CD4-positive, alpha-beta T cell (primary cell): Measurements from ENCODE around the gene CDC37. TPM values are rescaled to one million over a fixed set of nuclear protein-coding genes. Genes with fewer than 3 reads are reported as not detected.

Experiments used
- ATAC-seq: fragments of 200-7000 bp; cut with Tn5 transposase; one replicate; pipeline ENCODE4 v1.10.0; 2022; ENCODE audit warnings: mild to moderate bottlenecking; ENCODE audit not compliant: poor library complexity
- CTCF ChIA-PET: fragments of 350-600 bp; sonication (Branson Sonifier 250); formaldehyde crosslinking; loops from one replicate; lab custom pipeline; 2021; ENCODE audit warnings: antibody characterized with exemption, inconsistent platforms; lab: Charles Lee
- POLR2A ChIA-PET: fragments of 350-600 bp; sonication (Branson Sonifier 250); formaldehyde crosslinking; loops from one replicate; lab custom pipeline; 2021; ENCODE audit warnings: antibody characterized with exemption, inconsistent platforms; lab: Charles Lee
- DNase-seq, 14 experiments: peaks; one replicate each; pipeline ENCODE4 v3.0.0-alpha.2; 2013 to 2020; ENCODE audit warnings: mixed read lengths in 2 of 14
- H3K27ac ChIP-seq, 2 donors: one replicate each; pipeline versions ENCODE4 v1.5.1 to v1.7.0; 2013; ENCODE audit warnings: low read length in 2 of 2, low read depth in 1 of 2, mild to moderate bottlenecking in 1 of 2
- H3K27me3 ChIP-seq, 2 experiments: 1 replicate in 1 of 2; 2 replicates in 1 of 2; pipeline versions ENCODE4 v1.6.1 to v1.7.0; 2013; ENCODE audit warnings: low read length in 2 of 2, control low read depth in 1 of 2, mild to moderate bottlenecking in 1 of 2, moderate library complexity in 1 of 2; ENCODE audit not compliant: insufficient read depth in 2 of 2, control insufficient read depth in 1 of 2
- H3K36me3 ChIP-seq: one replicate; pipeline ENCODE4 v1.6.1; 2013; ENCODE audit warnings: low read length, control low read depth; ENCODE audit not compliant: insufficient read depth
- H3K4me1 ChIP-seq: one replicate; pipeline ENCODE4 v1.6.1; 2013; ENCODE audit warnings: low read length, control low read depth; ENCODE audit not compliant: insufficient read depth
- H3K4me3 ChIP-seq: one replicate; pipeline ENCODE4 v1.5.1; 2013; ENCODE audit warnings: mild to moderate bottlenecking, low read length, moderate library complexity
- H3K9me3 ChIP-seq, 2 experiments: 1 replicate in 1 of 2; 2 replicates in 1 of 2; pipeline versions ENCODE4 v1.6.1 to v1.7.0; 2013; ENCODE audit warnings: low read length in 2 of 2, mild to moderate bottlenecking in 2 of 2, control low read depth in 1 of 2, moderate library complexity in 1 of 2; ENCODE audit not compliant: control insufficient read depth in 1 of 2, insufficient read depth in 1 of 2
- H3K27ac Mint-ChIP-seq: one replicate; pipeline ENCODE4 v1.8.0; 2020; ENCODE audit warnings: mixed read lengths
- H3K27me3 Mint-ChIP-seq: one replicate; pipeline ENCODE4 v1.8.0; 2021; ENCODE audit warnings: mixed read lengths
- H3K36me3 Mint-ChIP-seq: one replicate; pipeline ENCODE4 v1.8.0; 2021; ENCODE audit warnings: low read depth, mixed read lengths
- H3K4me1 Mint-ChIP-seq: one replicate; pipeline ENCODE4 v1.8.0; 2021; ENCODE audit warnings: low read depth, mixed read lengths
- H3K4me3 Mint-ChIP-seq: one replicate; pipeline ENCODE4 v1.8.0; 2020; ENCODE audit warnings: mild to moderate bottlenecking, mixed read lengths
- H3K9me3 Mint-ChIP-seq: one replicate; pipeline ENCODE4 v1.8.0; 2020; ENCODE audit warnings: mixed read lengths
- CTCF ChIP-seq: fragments of 200-600 bp; IDR thresholded peaks from one replicate; pipeline ENCODE4 v1.8.0; 2022; ENCODE audit warnings: antibody characterized with exemption, mild to moderate bottlenecking
- intact Hi-C, 2 experiments: fragments of 100-400 bp; cut with DNase I in 1 of 2; cut with micrococcal nuclease in 1 of 2; formaldehyde crosslinking; loops; one replicate each; pipeline versions ENCODE4 v1.15.1 to v1.9.0; 2023 to 2025; cut with DNase I, micrococcal nuclease
- polyA plus RNA-seq, 2 donors: library from polyadenylated mRNA; unstranded; fragments of 120-200 nt; gene quantifications; one replicate each; pipeline ENCODE4 v1.2.1, GENCODE V29; 2013
- total RNA-seq, 174 experiments: library from RNA in 2 of 174; stranded (reverse) in 2 of 174; gene quantifications; one replicate each; pipeline ENCODE4 v1.2.3 and lab custom pipeline; 2021 to 2026

The CDC37 gene
- total RNA-seq, result 100 to 1,000 TPM; 162 to 164 TPM
- polyA plus RNA-seq (2013, experiment 1 of 2), result 177 TPM
- polyA plus RNA-seq (2013, experiment 2 of 2), result 180 TPM
- total RNA-seq (lab: John Stamatoyannopoulos, UW), result 108 to 317 (median 175) reads per million in 172 experiments

- Histone ChIP-seq H3K4me1 (peaks cover 82% of the 10 kb centered on the region), H3K27ac (peak within 1 kb of the TSS; percentile 85 to 88), H3K36me3 (peaks cover 3% of the 10 kb centered on the region), H3K9me3 (no peaks in the 10 kb centered on the region), H3K27me3 (no peaks in the 10 kb centered on the region), H3K4me3 (peak within 1 kb of the TSS; percentile 96)
- H3K4me1 Mint-ChIP-seq, result peaks cover 73% of the 10 kb centered on the region
- H3K36me3 Mint-ChIP-seq, result peaks cover 36% of the 10 kb centered on the region
- intact Hi-C loops, result loop anchor here (1.0 to 10.0 kb wide), 8 partner anchors 21 to 569 kb away; partner anchors contain the start of genes CDKN2D (in 2 of the 2), KRI1 (in 2 of the 2), ANGPTL6 (in 1 of the 2) and PIN1 (in 1 of the 2)
- TF ChIP-seq CTCF, result no peak
- CTCF ChIA-PET, result interaction anchor here (0.6 to 8.2 kb wide), 14 partner anchors 12 to 446 kb away, joined by 3 to 129 read pairs (median 4); partner anchors contain the start of genes DNM2 and PDE4A
- ATAC-seq (peak; percentile 74), DNase-seq (peak; percentile 95 to 99 (median 98))
- H3K9me3 Mint-ChIP-seq, result no peaks in the 10 kb centered on the region
- peaks cover 3% of the 10 kb centered on the region for H3K27me3 Mint-ChIP-seq
- POLR2A ChIA-PET, result interaction anchor here (0.6 to 4.7 kb wide), 8 partner anchors 13 to 433 kb away, joined by 3 to 27 read pairs (median 6); partner anchors contain the start of genes ICAM1, PDE4A and TMED1
- peak within 1 kb of the TSS; percentile 97 for H3K27ac Mint-ChIP-seq
- H3K4me3 Mint-ChIP-seq, result peak within 1 kb of the TSS; percentile 98
These were observed at the start of gene CDC37 for GRCh38 chr19:10403137-10404021. TSS of gene CDC37 (minus strand) at chr19:10403542. CDS start at chr19:10403479, 63 bp downstream.

GRCh38 chr19:10450853-10451609, 47.7 kb upstream of the CDC37 start:
- POLR2A ChIA-PET, result no interaction called here
- H3K4me3 ChIP-seq, result no peak overlapping the region
- intact Hi-C loops, result no loop called here
- Mint-ChIP-seq H3K36me3 (no peaks in the 10 kb centered on the region), H3K27ac (no peak overlapping the region), H3K27me3 (peaks cover 6% of the 10 kb centered on the region), H3K4me3 (no peak overlapping the region), H3K9me3 (no peaks in the 10 kb centered on the region), H3K4me1 (no peaks in the 10 kb centered on the region)
- no peak overlapping the region for H3K27ac ChIP-seq
- no peak for DNase-seq
- CTCF ChIA-PET, result interaction anchor here (0.5 kb wide), 1 partner anchor 25 kb away, joined by 3 read pairs; no protein-coding TSS in a partner anchor
- no peaks in the 10 kb centered on the region for H3K36me3 ChIP-seq
- no peak for ATAC-seq
- no peaks in the 10 kb centered on the region for H3K9me3 ChIP-seq
- H3K27me3 ChIP-seq, result no peaks in the 10 kb centered on the region
- TF ChIP-seq CTCF, result no peak
- H3K4me1 ChIP-seq, result no peaks in the 10 kb centered on the region

GRCh38 chr19:10450191-10450852, 47.0 kb upstream of the CDC37 start:
- Mint-ChIP-seq H3K9me3 (no peaks in the 10 kb centered on the region), H3K4me3 (no peak overlapping the region), H3K4me1 (no peaks in the 10 kb centered on the region), H3K27me3 (peaks cover 6% of the 10 kb centered on the region), H3K36me3 (no peaks in the 10 kb centered on the region), H3K27ac (no peak overlapping the region)
- no peaks in the 10 kb centered on the region for H3K9me3 ChIP-seq
- ChIA-PET CTCF (no interaction called here), POLR2A (no interaction called here)
- intact Hi-C loops, result no loop called here
- no peak for TF ChIP-seq CTCF
- no peak overlapping the region for H3K27ac ChIP-seq
- DNase-seq (no peak), ATAC-seq (no peak)
- no peaks in the 10 kb centered on the region for H3K36me3 ChIP-seq
- no peaks in the 10 kb centered on the region for H3K4me1 ChIP-seq
- no peak overlapping the region for H3K4me3 ChIP-seq
- no peaks in the 10 kb centered on the region for H3K27me3 ChIP-seq
